ENCODE data around the gene SCFD2. TPM values are rescaled to one million over a fixed set of nuclear protein-coding genes. Genes with fewer than 3 reads are reported as not detected.
"Not testable (repeated sequence)": the region's sequence is repeated elsewhere in the genome, so short reads cannot be mapped to it uniquely, and the experiment has no call there.

SCFD2 gene
- polyA plus RNA-seq, 2 donors: 4.8 to 8.2 TPM

DNA sequence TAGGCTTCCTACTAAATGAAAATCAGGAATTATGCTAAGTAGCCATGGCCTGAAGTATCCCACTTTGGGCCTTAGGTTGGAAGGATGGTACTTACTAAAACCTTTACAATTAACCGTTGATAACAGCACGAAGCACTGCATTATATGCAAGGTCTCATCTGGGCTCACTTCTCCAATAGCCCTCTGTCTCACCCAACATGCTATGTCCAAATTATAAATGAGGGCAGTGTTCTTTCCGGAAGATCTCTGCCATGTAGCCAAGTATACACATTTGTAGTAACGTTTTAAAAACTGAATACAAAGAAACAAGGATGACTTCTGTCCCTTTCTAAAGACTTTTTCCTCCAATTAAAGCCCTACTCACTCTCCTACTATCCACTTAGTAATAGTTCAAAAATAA lies 51.6 kb downstream of the SCFD2 start:
- 82 to 90% methylated on average over 4 of the region's 4 CpGs for WGBS, 2 donors
- Histone ChIP-seq H3K27ac (ENCODE audit: low read depth in 2 of 2, low read length in 1 of 2) (no peak overlapping the region), H3K4me1 (ENCODE audit: control insufficient read depth in 2 of 2, insufficient read depth in 2 of 2, low read length in 1 of 2) (no peaks in the 10 kb centered on the region), H3K27me3 (ENCODE audit: control insufficient read depth in 1 of 2, insufficient read depth in 2 of 2, low read length in 2 of 2) (no peaks in the 10 kb centered on the region), H3K36me3 (ENCODE audit: control insufficient read depth in 2 of 2, insufficient read depth in 2 of 2, low read length in 1 of 2) (no peaks in the 10 kb centered on the region), H3K9me3 (ENCODE audit: control insufficient read depth in 2 of 2, insufficient read depth in 1 of 2, low read depth in 1 of 2, low read length in 1 of 2) (no peaks in the 10 kb centered on the region), H3K4me3 (ENCODE audit: low read depth in 1 of 2, low read length in 2 of 2) (no peak overlapping the region)

DNA sequence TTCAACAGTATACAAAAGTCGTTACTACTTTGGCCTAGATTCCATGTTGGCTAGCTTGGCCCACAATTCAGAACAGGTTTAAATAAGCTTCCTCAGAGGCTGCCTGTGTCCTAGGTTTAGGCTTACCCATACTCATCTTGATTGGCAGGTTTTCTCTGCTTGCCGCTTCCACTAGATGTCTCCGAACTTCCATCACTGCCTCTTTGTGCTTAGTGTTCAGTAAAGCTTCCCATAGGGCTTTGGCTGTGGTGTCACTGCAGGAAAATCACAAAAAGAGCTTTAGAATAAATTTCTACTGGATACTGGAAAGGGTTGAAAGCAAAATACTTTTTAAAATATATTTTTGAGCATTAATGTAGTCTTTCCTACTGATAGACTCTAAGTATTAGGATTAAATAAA lies 52.4 kb downstream of the SCFD2 start:
- WGBS, 2 donors: 93% methylated on average over 3 of the region's 3 CpGs
- no peaks in the 10 kb centered on the region for H3K9me3 ChIP-seq (ENCODE audit: control insufficient read depth in 2 of 2, insufficient read depth in 1 of 2, low read depth in 1 of 2, low read length in 1 of 2)
- H3K4me3 ChIP-seq (ENCODE audit: low read depth in 1 of 2, low read length in 2 of 2): no peak overlapping the region
- H3K27ac ChIP-seq (ENCODE audit: low read depth in 2 of 2, low read length in 1 of 2): no peak overlapping the region
- H3K27me3 ChIP-seq (ENCODE audit: control insufficient read depth in 1 of 2, insufficient read depth in 2 of 2, low read length in 2 of 2): no peaks in the 10 kb centered on the region
- H3K36me3 ChIP-seq (ENCODE audit: control insufficient read depth in 2 of 2, insufficient read depth in 2 of 2, low read length in 1 of 2): no peaks in the 10 kb centered on the region
- H3K4me1 ChIP-seq (ENCODE audit: control insufficient read depth in 2 of 2, insufficient read depth in 2 of 2, low read length in 1 of 2): no peaks in the 10 kb centered on the region

DNA sequence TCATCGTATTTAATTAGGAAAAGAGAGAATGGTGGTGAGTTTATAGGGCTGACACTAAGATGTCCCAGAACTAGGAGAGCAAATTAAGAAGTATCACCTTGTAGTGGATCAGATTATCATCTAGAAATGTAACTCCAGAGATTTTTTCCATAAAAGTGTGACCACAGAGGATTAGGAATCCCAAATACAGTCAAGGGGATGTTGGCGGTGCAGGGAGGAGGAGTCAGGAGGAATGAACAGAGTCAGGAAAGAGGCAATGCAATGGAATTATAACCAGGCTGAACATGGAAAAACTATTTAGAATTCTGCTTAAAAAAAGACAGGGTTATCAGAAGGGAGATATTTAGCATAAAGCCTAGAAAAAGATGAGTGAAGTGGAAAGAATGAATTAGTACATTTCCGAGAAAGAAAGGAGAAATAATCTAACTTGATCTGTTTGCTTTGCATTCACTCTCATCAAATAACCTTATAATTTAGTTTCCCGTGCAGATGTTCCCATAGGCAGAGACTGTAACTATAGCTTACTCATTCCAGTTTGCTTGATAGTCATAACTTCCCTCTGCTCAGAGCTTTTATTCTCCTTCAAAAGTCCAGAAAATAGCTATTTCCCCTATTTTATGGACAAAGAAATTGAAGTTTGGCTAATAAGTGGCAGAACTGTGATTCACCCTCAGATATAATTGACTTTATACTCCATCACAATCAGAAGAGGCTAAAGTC lies 56.4 kb downstream of the SCFD2 start:
- no peaks in the 10 kb centered on the region for H3K4me1 ChIP-seq (ENCODE audit: control insufficient read depth in 2 of 2, insufficient read depth in 2 of 2, low read length in 1 of 2)
- WGBS, 2 donors: 95 to 96% methylated on average over 4 of the region's 4 CpGs

DNA sequence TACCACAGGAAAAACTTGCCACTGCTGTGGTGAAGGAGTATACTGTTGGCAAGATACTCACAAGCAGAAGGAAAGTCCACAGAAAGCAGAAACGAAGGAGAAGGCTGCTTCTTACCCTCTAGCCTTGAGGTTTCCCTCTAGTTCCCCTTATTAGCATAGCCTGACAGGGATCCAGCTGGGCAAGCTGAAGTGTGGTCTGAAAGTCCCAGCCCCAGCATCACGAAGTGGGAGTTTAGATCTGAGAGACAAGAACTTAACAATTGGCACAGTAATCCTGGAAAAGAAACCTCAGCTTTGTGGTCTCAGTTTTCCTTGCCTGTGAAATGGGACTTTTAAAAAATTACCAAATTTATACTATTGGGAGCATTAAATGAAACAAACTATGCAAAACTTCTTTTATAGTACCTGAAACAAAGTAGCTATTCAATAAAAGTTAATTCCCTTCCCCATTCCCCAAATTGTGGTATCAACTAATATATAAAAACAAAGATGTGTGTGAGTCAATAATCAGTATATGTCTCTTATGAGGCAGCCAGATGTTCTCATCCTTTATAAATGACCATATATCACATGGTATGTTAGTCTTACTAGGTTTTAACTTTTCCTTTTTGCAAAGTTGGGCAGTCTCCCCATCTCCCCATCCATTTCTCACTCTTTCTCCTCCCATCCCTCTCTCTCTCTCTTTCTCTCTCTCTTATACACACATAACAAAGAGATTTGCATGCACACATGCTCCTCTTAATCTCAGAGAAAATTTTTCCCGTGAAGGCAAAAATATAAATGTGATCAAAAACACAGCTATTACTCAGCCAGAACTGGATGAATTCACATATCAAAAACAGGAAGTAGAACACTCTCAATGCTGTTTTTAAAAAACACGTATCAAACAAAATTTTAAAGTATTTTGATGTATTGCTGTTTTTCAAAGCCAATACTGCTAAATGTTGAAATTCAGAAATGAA lies 57.8 kb downstream of the SCFD2 start:
- no peak overlapping the region for H3K4me3 ChIP-seq (ENCODE audit: low read depth in 1 of 2, low read length in 2 of 2)
- no peaks in the 10 kb centered on the region for H3K9me3 ChIP-seq (ENCODE audit: control insufficient read depth in 2 of 2, insufficient read depth in 1 of 2, low read depth in 1 of 2, low read length in 1 of 2)
- H3K27ac ChIP-seq (ENCODE audit: low read depth in 2 of 2, low read length in 1 of 2): no peak overlapping the region
- no peaks in the 10 kb centered on the region for H3K4me1 ChIP-seq (ENCODE audit: control insufficient read depth in 2 of 2, insufficient read depth in 2 of 2, low read length in 1 of 2)
- no peaks in the 10 kb centered on the region for H3K27me3 ChIP-seq (ENCODE audit: control insufficient read depth in 1 of 2, insufficient read depth in 2 of 2, low read length in 2 of 2)
- WGBS, 2 donors: 63 to 68% methylated on average over 4 of the region's 4 CpGs
- H3K36me3 ChIP-seq (ENCODE audit: control insufficient read depth in 2 of 2, insufficient read depth in 2 of 2, low read length in 1 of 2): no peaks in the 10 kb centered on the region

More for the DNA sequence above, 56.4 kb downstream of the SCFD2 start:
- Histone ChIP-seq H3K27me3 (ENCODE audit: control insufficient read depth in 1 of 2, insufficient read depth in 2 of 2, low read length in 2 of 2) (no peaks in the 10 kb centered on the region), H3K36me3 (ENCODE audit: control insufficient read depth in 2 of 2, insufficient read depth in 2 of 2, low read length in 1 of 2) (no peaks in the 10 kb centered on the region), H3K27ac (ENCODE audit: low read depth in 2 of 2, low read length in 1 of 2) (no peak overlapping the region), H3K9me3 (ENCODE audit: control insufficient read depth in 2 of 2, insufficient read depth in 1 of 2, low read depth in 1 of 2, low read length in 1 of 2) (no peaks in the 10 kb centered on the region), H3K4me3 (ENCODE audit: low read depth in 1 of 2, low read length in 2 of 2) (no peak overlapping the region)

DNA sequence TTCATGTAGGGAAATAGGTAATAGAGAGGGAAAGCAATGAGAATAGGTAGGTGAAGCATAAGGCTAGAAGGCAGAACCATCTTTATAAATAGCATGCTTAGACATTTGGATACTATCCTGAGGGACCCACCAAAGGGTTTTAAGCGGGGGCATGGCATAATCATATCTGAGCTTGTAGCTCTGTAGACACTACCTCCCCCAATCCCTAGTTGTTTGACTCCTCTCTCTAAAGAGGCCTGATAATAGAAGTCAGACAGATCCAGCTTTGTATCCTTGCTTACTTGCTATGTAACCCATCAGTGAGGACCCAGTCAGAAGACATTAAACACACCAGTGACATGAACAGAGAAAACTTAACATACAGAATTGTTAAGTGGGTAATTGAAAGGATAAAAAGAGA lies 58.7 kb downstream of the SCFD2 start:
- Histone ChIP-seq H3K27ac (ENCODE audit: low read depth in 2 of 2, low read length in 1 of 2) (no peak overlapping the region), H3K4me1 (ENCODE audit: control insufficient read depth in 2 of 2, insufficient read depth in 2 of 2, low read length in 1 of 2) (no peaks in the 10 kb centered on the region), H3K4me3 (ENCODE audit: low read depth in 1 of 2, low read length in 2 of 2) (no peak overlapping the region), H3K36me3 (ENCODE audit: control insufficient read depth in 2 of 2, insufficient read depth in 2 of 2, low read length in 1 of 2) (no peaks in the 10 kb centered on the region), H3K9me3 (ENCODE audit: control insufficient read depth in 2 of 2, insufficient read depth in 1 of 2, low read depth in 1 of 2, low read length in 1 of 2) (no peaks in the 10 kb centered on the region), H3K27me3 (ENCODE audit: control insufficient read depth in 1 of 2, insufficient read depth in 2 of 2, low read length in 2 of 2) (no peaks in the 10 kb centered on the region)
- 100% methylated on average over 1 of the region's 1 CpG for WGBS, 2 donors

DNA sequence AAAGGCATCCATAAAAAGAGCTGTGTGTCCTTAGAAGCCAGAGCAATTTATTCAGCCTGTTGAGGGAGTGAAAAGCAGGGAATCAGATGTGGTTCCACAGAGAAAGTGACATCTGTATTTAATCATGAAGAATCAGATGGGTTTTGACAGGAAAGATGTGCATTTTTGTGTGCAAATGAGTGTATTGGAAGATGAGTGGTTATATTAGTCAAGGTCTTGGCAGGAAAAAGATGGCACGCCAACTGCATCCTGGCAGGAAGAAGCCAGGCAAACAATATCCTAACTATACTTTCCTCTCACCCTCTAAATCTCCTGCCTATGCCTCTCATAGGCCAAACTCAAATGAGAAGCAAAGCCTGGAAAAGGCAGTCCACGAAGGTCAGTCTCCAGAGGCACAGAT lies 59.1 kb downstream of the SCFD2 start:
- H3K27me3 ChIP-seq (ENCODE audit: control insufficient read depth in 1 of 2, insufficient read depth in 2 of 2, low read length in 2 of 2): no peaks in the 10 kb centered on the region
- H3K27ac ChIP-seq (ENCODE audit: low read depth in 2 of 2, low read length in 1 of 2): no peak overlapping the region
- no peaks in the 10 kb centered on the region for H3K36me3 ChIP-seq (ENCODE audit: control insufficient read depth in 2 of 2, insufficient read depth in 2 of 2, low read length in 1 of 2)
- no peaks in the 10 kb centered on the region for H3K4me1 ChIP-seq (ENCODE audit: control insufficient read depth in 2 of 2, insufficient read depth in 2 of 2, low read length in 1 of 2)
- H3K9me3 ChIP-seq (ENCODE audit: control insufficient read depth in 2 of 2, insufficient read depth in 1 of 2, low read depth in 1 of 2, low read length in 1 of 2): no peaks in the 10 kb centered on the region
- H3K4me3 ChIP-seq (ENCODE audit: low read depth in 1 of 2, low read length in 2 of 2): no peak overlapping the region
- 59 to 88% methylated on average over 2 of the region's 2 CpGs for WGBS, 2 donors

DNA sequence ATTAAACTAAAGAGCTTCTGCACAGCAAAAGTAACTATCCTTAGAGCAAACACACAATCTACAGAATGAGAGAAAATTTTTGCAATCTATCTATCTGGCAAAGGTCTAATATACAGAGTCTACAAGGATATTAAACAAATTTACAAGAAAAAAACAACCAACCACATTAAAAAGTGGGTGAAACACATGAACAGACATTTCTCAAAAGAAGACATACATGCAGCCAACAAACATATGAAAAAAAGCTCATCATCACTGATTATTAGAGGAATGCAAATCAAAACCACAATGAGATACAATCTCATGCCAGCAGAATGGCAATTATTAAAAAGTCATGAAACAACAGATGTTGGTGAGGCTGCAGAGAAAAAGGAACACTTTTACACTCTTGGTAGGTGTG lies 73.7 kb downstream of the SCFD2 start:
- H3K4me1 ChIP-seq (ENCODE audit: control insufficient read depth in 2 of 2, insufficient read depth in 2 of 2, low read length in 1 of 2); H3K36me3 ChIP-seq (ENCODE audit: control insufficient read depth in 2 of 2, insufficient read depth in 2 of 2, low read length in 1 of 2); H3K27me3 ChIP-seq (ENCODE audit: control insufficient read depth in 1 of 2, insufficient read depth in 2 of 2, low read length in 2 of 2); H3K27ac ChIP-seq (ENCODE audit: low read depth in 2 of 2, low read length in 1 of 2); H3K4me3 ChIP-seq (ENCODE audit: low read depth in 1 of 2, low read length in 2 of 2); H3K9me3 ChIP-seq (ENCODE audit: control insufficient read depth in 2 of 2, insufficient read depth in 1 of 2, low read depth in 1 of 2, low read length in 1 of 2): not testable (repeated sequence)

DNA sequence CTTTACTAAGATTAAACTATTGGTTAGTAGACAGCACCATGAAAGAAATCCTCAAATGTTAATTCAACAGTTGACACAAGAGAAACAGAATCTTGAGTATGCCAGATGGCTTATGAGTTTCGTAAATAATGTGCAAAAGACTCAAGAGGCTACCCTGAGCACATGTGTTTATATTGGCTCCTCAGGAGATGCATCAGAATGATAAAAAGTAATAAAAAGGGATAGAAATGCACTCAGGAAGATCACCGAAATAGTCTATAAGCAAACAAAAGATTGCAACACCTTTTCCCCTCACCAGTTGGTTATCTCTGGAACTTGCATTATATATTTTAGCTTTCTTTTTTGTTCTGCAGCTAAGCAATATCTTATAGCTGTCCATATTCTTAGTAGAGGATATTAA lies 84.4 kb downstream of the SCFD2 start:
- Histone ChIP-seq H3K27me3 (ENCODE audit: control insufficient read depth in 1 of 2, insufficient read depth in 2 of 2, low read length in 2 of 2) (no peaks in the 10 kb centered on the region), H3K27ac (ENCODE audit: low read depth in 2 of 2, low read length in 1 of 2) (no peak overlapping the region), H3K9me3 (ENCODE audit: control insufficient read depth in 2 of 2, insufficient read depth in 1 of 2, low read depth in 1 of 2, low read length in 1 of 2) (no peaks in the 10 kb centered on the region), H3K4me3 (ENCODE audit: low read depth in 1 of 2, low read length in 2 of 2) (no peak overlapping the region), H3K4me1 (ENCODE audit: control insufficient read depth in 2 of 2, insufficient read depth in 2 of 2, low read length in 1 of 2) (no peaks in the 10 kb centered on the region), H3K36me3 (ENCODE audit: control insufficient read depth in 2 of 2, insufficient read depth in 2 of 2, low read length in 1 of 2) (no peaks in the 10 kb centered on the region)
- 88 to 94% methylated on average over 2 of the region's 2 CpGs for WGBS, 2 donors

DNA sequence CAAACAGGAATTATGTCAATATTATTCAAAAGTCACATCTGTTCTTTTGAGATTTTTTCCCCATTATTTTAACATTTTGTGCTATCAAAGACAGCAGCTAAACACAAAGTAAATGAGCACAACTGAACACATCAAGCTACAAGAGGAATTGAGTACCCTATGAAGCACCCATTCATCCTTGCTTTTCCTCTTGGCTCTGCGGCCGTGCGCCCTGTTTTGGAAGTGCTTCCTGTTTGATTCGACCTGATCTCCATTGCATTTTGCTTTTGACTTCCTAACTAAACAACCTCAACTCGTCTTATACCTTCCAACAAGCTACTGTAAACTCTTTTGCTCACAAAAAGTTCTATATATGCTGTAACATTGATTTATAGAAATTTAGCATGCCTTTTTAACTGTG lies 85.0 kb downstream of the SCFD2 start:
- 84 to 92% methylated on average over 5 of the region's 5 CpGs for WGBS, 2 donors
- Histone ChIP-seq H3K36me3 (ENCODE audit: control insufficient read depth in 2 of 2, insufficient read depth in 2 of 2, low read length in 1 of 2) (no peaks in the 10 kb centered on the region), H3K9me3 (ENCODE audit: control insufficient read depth in 2 of 2, insufficient read depth in 1 of 2, low read depth in 1 of 2, low read length in 1 of 2) (no peaks in the 10 kb centered on the region), H3K27ac (ENCODE audit: low read depth in 2 of 2, low read length in 1 of 2) (no peak overlapping the region), H3K27me3 (ENCODE audit: control insufficient read depth in 1 of 2, insufficient read depth in 2 of 2, low read length in 2 of 2) (no peaks in the 10 kb centered on the region), H3K4me1 (ENCODE audit: control insufficient read depth in 2 of 2, insufficient read depth in 2 of 2, low read length in 1 of 2) (no peaks in the 10 kb centered on the region), H3K4me3 (ENCODE audit: low read depth in 1 of 2, low read length in 2 of 2) (no peak overlapping the region)

All from esophagus (tissue), 2 donors.